ENCODE measurements around the gene SFSWAP.
"Not testable (repeated sequence)": the region's sequence is repeated elsewhere in the genome, so short reads cannot be mapped to it uniquely, and the experiment has no call there.

The SFSWAP gene

GRCh38 chr12:131765961-131766360 lies 55.1 kb downstream of the SFSWAP start:
- no peak for DNase-seq

- DNase-seq = no peak
These were observed 55.7 kb downstream of the SFSWAP start for GRCh38 chr12:131766382-131767107.

GRCh38 chr12:131770120-131770519 lies 59.2 kb downstream of the SFSWAP start:
- DNase-seq = no peak

- DNase-seq = no peak
These were observed 61.1 kb downstream of the SFSWAP start for GRCh38 chr12:131771965-131772364.

- peak in 1 of 2 experiments; percentile 36 for DNase-seq
These were observed 62.8 kb downstream of the SFSWAP start for GRCh38 chr12:131773582-131774221.

- no peak for DNase-seq
These were observed 63.9 kb downstream of the SFSWAP start for GRCh38 chr12:131774576-131775391.

GRCh38 chr12:131775392-131776236 lies 64.7 kb downstream of the SFSWAP start:
- DNase-seq = no peak

GRCh38 chr12:131776237-131776889 lies 65.5 kb downstream of the SFSWAP start:
- DNase-seq = no peak

- DNase-seq = not testable (repeated sequence)
These were observed 66.4 kb downstream of the SFSWAP start for GRCh38 chr12:131777269-131777668.

GRCh38 chr12:131779027-131779426 lies 68.1 kb downstream of the SFSWAP start:
- no peak for DNase-seq

GRCh38 chr12:131782061-131782460 lies 71.2 kb downstream of the SFSWAP start:
- DNase-seq = no peak

- no peak for DNase-seq
These were observed 73.1 kb downstream of the SFSWAP start for GRCh38 chr12:131783915-131784541.

- no peak for DNase-seq
These were observed 74.2 kb downstream of the SFSWAP start for GRCh38 chr12:131784909-131785762.

GRCh38 chr12:131785763-131786330 lies 75.0 kb downstream of the SFSWAP start:
- no peak for DNase-seq

- DNase-seq = no peak
These were observed 75.4 kb downstream of the SFSWAP start for GRCh38 chr12:131786331-131786730.

GRCh38 chr12:131787143-131787660 lies 76.3 kb downstream of the SFSWAP start:
- no peak for DNase-seq

GRCh38 chr12:131788070-131788469 lies 77.2 kb downstream of the SFSWAP start:
- no peak for DNase-seq

- no peak for DNase-seq
These were observed 78.7 kb downstream of the SFSWAP start for GRCh38 chr12:131789638-131790037.

- DNase-seq = no peak
These were observed 82.5 kb downstream of the SFSWAP start for GRCh38 chr12:131793243-131794022.
